GM19193 (cell line): ENCODE data around the gene RANBP10.

Source experiments
- POLR2A ChIP-seq: IDR thresholded peaks from 4 replicates; pipeline ENCODE4 v1.6.1; 2011; ENCODE audit not compliant: insufficient read depth, insufficient read length; ENCODE audit errors: extremely low read depth

RANBP10 gene

DNA sequence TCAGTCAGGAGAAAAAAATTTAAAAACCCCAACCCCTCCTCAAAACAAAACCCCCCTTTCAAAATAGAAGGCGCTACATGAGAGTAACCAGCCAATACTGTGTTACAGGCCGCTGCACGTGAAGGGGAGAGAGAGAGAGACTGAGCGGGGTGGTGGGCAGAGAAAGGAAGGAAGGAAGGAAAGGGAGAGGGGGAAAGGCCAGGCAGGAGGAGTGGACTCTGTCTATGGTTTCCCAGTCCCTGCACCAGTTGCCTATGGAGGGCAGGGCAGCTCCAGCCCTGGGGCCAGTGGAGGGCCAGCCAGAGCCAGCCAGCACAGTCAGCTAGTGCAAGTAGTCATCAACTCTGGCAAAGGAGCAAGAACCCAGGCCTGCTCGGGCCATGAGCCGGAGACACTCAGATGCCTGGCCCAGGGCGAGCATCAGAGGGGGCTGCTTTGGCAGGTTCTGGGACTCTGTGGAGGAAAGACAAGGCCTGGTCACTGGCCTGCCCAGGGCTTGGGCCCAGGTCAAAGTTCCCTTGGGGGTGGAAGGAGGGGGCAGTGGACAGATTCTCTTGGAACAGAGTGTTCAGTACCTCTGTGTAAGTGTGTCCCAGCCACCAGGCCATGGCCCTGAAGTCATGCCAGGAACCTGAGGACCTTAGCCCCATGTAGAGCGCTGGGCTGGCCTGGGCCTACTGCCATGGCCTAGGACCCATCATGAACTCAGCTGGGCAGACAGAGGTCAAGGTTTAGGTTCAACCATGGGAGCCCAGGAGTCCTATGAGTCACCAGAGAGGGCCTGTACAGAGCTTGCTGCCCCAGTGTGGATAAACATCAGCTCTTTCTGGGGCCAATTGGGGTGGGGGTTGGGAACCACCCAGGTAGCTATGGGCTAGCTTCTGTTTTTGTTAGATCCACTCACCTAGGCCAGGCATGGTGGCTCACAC lies 80.0 kb downstream of the RANBP10 start:
- TF ChIP-seq POLR2A = no peak

DNA sequence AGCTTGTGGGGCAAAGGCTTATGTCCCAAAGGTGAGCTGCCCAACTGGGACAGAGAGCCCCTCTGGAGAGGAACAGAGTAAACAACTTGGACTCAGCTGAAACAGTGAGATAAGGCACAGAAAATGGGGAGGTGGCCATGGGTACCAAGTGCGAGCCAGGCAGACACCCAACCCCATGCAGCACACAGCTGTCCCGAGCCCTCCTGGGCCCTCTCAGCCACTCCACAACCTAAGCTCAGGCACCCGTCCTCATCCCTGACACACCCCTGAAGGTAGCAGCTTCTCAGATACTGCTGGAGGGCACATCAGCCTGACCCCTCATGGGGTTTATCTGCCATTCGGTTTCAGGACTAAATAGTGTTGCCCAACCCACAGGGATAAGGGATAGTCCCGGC lies 82.5 kb downstream of the RANBP10 start:
- no peak for TF ChIP-seq POLR2A

DNA sequence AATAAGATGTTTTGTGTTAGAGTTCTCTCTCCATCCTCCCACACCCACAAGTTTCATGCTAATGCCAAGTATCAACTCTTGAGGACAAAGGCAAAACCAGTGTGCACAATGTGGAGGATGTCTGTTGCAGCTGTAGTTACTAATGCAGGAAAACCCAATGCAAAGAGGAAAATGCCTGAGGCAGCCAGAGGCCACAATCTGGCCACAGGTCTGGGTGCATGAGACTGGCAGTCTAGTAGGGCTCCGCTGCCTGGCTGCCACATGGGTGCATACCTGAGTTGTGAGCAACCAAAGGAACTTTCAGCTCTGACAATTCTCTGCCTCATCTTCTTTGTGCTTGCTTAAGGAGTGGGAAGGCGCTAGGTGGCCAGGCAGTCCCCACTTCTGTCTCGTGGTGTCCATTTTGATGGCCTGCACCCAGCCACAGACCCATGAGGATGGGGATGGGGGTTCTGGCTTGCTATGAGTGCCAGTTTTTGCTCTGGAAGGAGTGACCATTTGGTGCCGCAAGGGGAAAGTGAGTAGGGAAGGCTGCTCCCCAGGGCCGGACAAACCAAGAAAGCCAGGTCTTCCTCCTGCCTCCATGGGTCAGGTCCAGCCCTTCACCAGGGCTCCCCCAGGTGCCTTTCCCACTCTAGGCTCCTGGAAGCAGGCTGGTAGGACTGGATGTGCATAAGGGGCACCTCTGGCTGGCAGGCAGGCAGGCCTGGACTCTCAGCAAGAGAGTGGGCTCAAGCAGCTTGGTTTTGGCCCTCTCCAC lies 83.0 kb downstream of the RANBP10 start:
- TF ChIP-seq POLR2A = no peak

DNA sequence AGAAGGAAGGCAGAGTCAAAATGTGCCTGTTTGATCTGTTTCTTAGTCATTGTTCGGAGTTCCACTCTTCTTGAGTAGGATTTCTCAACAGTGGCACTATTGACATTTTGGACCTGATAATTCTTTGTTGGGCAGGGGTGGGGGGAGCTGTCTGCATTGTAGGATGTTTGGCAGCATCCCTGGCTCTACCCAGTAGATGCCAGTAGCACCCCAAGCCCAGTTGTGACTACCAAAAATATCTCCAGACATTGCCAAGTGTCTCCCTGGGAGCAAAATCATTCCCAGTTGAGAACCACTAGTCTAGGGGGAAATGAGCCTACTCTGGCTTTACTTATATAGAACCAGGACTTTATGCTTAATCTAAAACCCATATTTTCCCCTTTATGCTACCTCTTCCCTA lies 86.1 kb downstream of the RANBP10 start:
- TF ChIP-seq POLR2A = no peak

DNA sequence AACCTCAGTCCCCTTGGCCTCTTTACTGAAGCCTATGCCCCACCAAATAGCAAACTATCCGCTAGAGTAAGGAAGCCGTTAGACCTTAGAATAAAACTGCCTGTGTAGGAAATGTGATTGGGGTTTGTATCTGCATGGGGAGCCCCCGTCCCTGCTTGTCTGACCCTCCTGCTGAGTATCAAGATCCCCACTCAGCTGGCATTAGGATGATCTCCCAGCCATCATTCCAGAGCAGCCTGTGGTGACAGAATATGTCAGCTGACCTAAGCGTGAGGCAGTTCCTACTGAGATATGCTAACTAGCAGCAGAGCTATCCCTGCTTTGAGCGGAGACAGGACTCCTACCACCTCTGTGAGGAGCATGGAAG lies 86.6 kb downstream of the RANBP10 start:
- TF ChIP-seq POLR2A = no peak

DNA sequence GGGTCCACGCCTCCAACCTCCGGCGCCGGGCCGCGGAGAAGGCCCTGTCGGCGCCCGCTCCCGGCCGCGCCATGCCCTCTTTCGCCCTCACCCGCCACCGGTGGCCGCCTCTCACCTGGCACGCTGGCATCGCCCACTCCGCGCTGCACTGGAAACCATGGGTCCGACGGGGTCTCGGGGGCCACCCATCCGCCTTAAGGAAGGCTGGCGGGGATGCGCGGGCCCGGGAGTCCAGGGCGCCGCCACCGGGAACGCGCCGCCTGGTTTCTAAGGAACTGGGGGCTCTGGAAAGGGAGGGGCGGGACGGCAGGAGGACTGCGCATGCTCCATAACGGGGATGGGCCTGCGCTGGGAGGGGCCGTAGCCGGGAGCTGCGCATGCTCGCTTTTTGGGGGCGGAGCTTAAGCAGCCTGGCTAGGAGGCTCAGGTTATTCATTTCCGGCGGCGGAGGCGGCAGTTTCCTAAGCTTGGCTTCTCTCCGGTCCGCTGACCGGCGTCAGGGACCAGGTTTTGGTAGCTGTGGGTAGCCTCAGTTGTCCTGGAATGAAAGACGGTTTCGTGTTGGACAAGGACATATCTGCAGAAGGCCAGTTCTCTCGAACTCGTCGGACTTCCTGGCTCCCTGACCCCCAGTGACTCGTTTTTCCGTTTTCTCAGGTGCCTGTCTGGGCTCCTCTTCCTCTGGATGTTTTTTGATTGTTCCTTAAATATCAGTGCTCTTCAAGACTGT lies 87.1 kb downstream of the RANBP10 start, which contains the start of gene GFOD2:
Gene GFOD2 (minus strand): TSS at position 269 of the 730 bp plus-strand sequence. CDS start 33,601 bp downstream, outside the sequence.
- peak; percentile 96 for TF ChIP-seq POLR2A

DNA sequence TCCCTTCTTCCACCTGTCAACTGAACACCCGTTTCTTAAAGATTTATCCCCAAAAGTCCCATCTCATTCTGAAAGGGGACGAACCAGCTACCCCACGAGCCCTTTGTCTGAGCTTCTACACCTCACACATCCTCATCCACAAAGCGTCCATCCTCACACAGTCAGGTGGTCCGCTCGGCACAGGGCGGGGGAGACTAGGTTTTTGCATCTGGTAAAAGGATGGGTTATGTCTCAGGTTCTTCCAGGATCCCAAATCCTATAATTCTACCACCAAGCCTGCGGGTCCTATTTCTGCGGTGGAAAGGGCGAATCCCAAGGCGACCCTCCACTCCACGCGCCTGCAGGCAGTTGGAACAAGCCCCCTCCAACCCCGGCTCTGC lies 87.7 kb downstream of the RANBP10 start:
- no peak for TF ChIP-seq POLR2A

DNA sequence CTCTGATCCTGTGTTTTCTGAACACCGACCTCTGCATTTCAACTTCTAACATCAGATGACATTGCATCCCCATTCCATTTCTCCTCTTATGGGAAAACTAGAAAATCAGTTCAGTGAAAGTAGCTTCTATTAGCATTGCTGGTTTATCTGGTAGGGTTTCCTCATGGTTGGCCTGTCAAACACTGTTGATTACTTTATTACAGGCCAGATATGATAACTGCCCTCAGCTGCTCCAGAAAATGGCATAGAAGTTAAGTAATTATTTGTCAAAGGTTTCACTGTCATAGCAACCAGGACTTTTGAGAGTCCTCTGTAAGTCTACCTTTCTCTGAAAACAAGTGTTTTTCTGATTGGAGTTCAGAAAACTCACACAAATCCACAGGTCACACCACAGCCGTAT lies 90.3 kb downstream of the RANBP10 start:
- TF ChIP-seq POLR2A = no peak

DNA sequence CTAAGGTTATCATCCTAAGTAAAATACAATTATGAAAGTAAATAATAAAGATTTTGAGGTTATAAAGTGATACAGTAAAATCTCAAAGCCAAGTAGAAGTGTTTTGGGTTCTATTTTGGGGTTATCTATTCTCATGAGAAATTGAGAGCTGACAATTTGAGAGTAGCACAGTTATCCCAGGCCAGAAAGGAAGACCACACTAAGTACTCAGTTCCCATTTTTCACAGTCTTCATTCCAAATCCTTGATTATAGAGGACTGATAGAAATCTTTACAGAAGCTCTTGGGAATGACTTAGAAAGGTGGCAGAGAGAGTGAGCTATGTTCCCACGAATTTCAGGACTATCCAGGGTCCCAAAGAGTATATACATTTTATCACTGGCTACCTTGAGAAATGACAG lies 91.8 kb downstream of the RANBP10 start:
- no peak for TF ChIP-seq POLR2A

DNA sequence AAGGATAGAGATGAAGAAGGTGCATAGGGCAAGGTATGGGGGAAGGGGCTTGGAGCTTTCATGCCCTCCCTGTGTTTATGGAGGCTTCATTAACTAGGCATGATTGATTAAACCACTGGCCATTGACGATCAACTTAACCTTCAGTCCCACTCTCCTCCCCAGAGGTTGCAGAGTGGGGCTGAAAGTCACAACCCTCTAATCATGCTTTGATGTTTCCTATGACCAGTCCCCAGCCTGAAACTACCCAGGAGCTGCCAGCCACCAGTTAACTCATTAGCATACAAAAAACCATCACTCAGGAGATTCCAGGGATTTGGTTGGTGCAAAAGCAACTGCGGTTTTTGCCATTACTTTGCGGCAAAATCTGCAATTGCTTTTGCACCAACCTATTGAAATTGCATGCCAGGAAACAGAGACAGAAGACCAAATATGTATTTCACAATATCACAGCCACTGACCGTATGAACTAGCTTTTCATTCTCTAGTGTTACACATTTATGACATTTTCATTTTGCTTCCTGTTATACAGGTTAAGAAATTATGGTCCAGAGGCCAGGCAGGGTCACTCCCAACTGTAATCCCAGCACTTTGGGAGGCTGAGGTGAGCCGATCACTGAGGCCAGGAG lies 92.6 kb downstream of the RANBP10 start:
- no peak for TF ChIP-seq POLR2A

DNA sequence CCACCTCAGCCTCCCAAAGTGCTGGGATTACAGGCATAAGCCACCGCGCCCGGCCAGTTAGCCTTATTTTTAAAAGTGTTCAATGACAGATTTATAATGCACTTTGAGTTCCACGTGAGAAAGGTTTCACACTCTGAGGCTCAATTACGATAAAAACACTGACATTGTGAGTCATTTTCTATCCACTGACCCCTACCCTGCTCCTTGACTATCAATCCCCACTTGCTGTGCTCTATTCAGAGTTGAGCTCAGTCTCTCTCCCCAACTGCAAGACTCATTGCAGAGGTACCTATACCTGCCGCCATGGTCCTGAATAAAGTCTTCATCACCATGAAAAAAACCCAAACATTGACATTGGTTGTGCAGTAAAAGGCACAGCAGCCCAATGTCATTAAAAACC lies 95.8 kb downstream of the RANBP10 start:
- TF ChIP-seq POLR2A = no peak

DNA sequence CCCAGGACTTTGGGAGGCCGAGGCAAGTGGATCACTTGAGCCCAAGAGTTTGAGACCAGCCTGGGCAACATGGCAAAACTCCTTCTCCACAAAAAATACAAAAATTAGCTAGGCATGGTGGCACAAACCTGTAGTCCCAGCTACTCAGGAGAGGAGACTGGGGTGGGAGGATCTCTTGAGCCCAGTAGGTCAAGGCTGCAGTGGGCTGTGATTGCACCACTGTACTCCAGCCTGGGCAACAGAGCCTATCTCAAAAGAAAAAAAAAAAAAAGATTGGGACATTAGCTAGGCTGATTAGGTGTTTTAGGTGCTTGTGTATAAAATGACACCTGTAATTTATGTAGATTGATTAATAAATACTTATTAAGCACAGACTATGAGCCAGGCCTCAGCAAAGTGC lies 97.3 kb downstream of the RANBP10 start:
- no peak for TF ChIP-seq POLR2A

DNA sequence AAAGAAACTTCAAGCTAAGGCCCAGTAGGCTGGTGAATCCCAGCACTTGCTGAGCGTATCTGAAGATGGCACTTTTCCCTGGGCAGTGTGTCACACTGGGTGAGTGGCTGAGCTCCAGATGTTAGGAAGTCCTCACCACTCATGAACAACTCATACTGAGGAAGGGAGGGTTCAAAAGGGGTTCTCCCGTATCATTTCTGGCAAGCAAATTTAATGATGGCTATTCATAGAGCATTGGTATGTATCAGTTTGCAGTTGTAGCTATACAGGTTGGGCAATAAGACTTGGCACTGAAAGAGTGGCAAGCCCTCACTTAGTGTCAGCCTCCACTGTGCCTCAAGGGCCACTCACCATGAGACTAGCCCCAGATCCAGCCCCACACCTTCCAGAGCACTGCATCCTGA lies 98.0 kb downstream of the RANBP10 start:
- no peak for TF ChIP-seq POLR2A

DNA sequence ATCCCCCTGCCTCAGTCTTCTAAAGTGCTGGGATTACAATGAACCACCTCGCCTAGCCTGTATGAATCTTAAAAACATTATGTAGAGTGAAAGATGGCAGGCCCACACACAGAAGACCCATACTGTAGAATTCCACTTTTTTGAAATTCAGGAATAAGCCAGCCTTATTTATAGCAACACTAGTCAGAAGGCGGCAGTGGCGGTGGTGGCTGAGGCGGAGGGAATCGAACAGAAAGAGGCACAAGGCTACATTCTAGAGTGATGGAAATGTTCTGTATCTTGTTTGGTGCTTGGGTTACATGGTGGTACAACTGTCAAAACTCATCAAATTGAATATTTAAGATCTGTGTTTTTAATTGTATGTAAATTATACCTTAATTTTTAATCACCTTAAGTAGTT lies 98.6 kb downstream of the RANBP10 start:
- no peak for TF ChIP-seq POLR2A

DNA sequence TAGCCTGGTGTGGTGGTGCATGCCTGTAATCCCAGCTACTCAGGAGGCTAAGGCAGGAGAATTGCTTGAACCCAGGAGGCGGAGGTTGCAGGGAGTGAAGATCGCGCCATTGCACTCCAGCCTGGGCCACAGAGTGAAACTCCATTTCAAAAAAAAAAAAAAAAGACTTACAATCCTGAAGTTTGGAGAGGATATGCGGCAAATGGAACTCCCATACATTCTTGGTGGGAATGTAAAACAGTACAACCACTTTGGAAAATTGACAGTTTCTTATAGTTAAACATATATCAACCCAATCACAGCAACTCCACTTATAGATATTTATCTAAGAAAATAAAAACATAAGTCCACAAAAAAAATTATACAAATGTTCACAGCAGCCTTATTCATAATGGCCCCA lies 99.2 kb downstream of the RANBP10 start:
- TF ChIP-seq POLR2A = no peak
